Muscle of leg (tissue), 11 donors: ENCODE measurements around the gene KCTD10. TPM values are rescaled to one million over a fixed set of nuclear protein-coding genes. Genes with fewer than 3 reads are reported as not detected.
A peak's percentile ranks its signal among the peaks of the same experiment; 100 is the strongest.
"Not testable (repeated sequence)": the region's sequence is repeated elsewhere in the genome, so short reads cannot be mapped to it uniquely, and the experiment has no call there.

ENCODE experiments used
- DNase-seq: peaks from one replicate; pipeline ENCODE4 v3.0.0; 2013
- H3K27ac ChIP-seq: one replicate; pipeline ENCODE4 v1.5.1; 2013; ENCODE audit warnings: mild to moderate bottlenecking, low read length, control low read depth
- H3K27me3 ChIP-seq: one replicate; pipeline ENCODE4 v1.6.1; 2013; ENCODE audit warnings: low read length; ENCODE audit not compliant: control insufficient read depth, insufficient read depth
- H3K36me3 ChIP-seq: one replicate; pipeline ENCODE4 v1.6.1; 2013; ENCODE audit warnings: low read length; ENCODE audit not compliant: control insufficient read depth, insufficient read depth
- H3K4me1 ChIP-seq: one replicate; pipeline ENCODE4 v1.6.1; 2013; ENCODE audit warnings: low read length; ENCODE audit not compliant: control insufficient read depth, insufficient read depth
- H3K4me3 ChIP-seq: one replicate; pipeline ENCODE4 v1.5.1; 2013; ENCODE audit warnings: low read length, control low read depth
- H3K9me3 ChIP-seq: replicated peaks from 2 replicates; pipeline ENCODE4 v1.6.1; 2013; ENCODE audit warnings: low read depth, low read length; ENCODE audit not compliant: control insufficient read depth
- WGBS: methylation state at CpG from one replicate; pipeline ENCODE4 v1.1.5; 2013; ENCODE audit warnings: missing lambda C conversion rate; ENCODE audit not compliant: insufficient coverage; 5-methylcytosine and 5-hydroxymethylcytosine counted together
- polyA plus RNA-seq, 8 donors: library from polyadenylated mRNA; unstranded; fragments of 120-200 nt; gene quantifications; one replicate each; pipeline versions ENCODE4 v1.2.1 to v1.2.3, GENCODE V29; 2013; ENCODE audit warnings: inconsistent platforms in 1 of 8, low replicate concordance in 1 of 8; ENCODE audit not compliant: insufficient read length in 8 of 8, insufficient read depth in 1 of 8
- total RNA-seq: library from RNA; stranded (reverse); fragments of 120-200 nt; gene quantifications from one replicate; pipeline ENCODE4 v1.2.4, GENCODE V29; 2013

Gene KCTD10
- total and polyA plus RNA-seq, 9 donors: 10.0 to 35.8 (median 27.2) TPM

GRCh38 chr12:109430244-109430643 is 46.9 kb downstream of the KCTD10 start:
- Histone ChIP-seq H3K27ac (no peak overlapping the region), H3K9me3 (no peaks in the 10 kb centered on the region), H3K4me3 (no peak overlapping the region), H3K27me3 (no peaks in the 10 kb centered on the region), H3K4me1 (peaks cover 3% of the 10 kb centered on the region), H3K36me3 (no peaks in the 10 kb centered on the region)
- 92% methylated on average over 4 of the region's 6 CpGs for WGBS
- DNase-seq: no peak

- not testable (repeated sequence) for DNase-seq, H3K4me3 ChIP-seq, H3K27me3 ChIP-seq, H3K9me3 ChIP-seq, H3K4me1 ChIP-seq, H3K27ac ChIP-seq, H3K36me3 ChIP-seq
- no CpG with 5 or more reads among the region's 3 CpGs for WGBS
Observed at GRCh38 chr12:109428804-109429203, 48.3 kb downstream of the KCTD10 start.

GRCh38 chr12:109428037-109428629 is 49.0 kb downstream of the KCTD10 start:
- H3K4me1 ChIP-seq: peaks cover 3% of the 10 kb centered on the region

GRCh38 chr12:109423392-109423791 is 53.7 kb downstream of the KCTD10 start:
- Histone ChIP-seq H3K4me1 (no peaks in the 10 kb centered on the region), H3K36me3 (no peaks in the 10 kb centered on the region), H3K9me3 (no peaks in the 10 kb centered on the region), H3K4me3 (no peak overlapping the region), H3K27me3 (peaks cover 3% of the 10 kb centered on the region), H3K27ac (no peak overlapping the region)
- DNase-seq: no peak
- WGBS: 67% methylated on average over 2 of the region's 9 CpGs

More at GRCh38 chr12:109428037-109428629, 49.0 kb downstream of the KCTD10 start:
- WGBS: 4% methylated on average over 3 of the region's 8 CpGs
- H3K9me3 ChIP-seq: no peaks in the 10 kb centered on the region
- DNase-seq: peak; percentile 77
- no peak overlapping the region for H3K4me3 ChIP-seq
- no peak overlapping the region for H3K27ac ChIP-seq
- H3K36me3 ChIP-seq: no peaks in the 10 kb centered on the region
- no peaks in the 10 kb centered on the region for H3K27me3 ChIP-seq

GRCh38 chr12:109422251-109422650 is 54.8 kb downstream of the KCTD10 start:
- H3K27me3 ChIP-seq: peaks cover 3% of the 10 kb centered on the region
- WGBS: 39% methylated on average over 7 of the region's 10 CpGs
- no peaks in the 10 kb centered on the region for H3K9me3 ChIP-seq
- no peak overlapping the region for H3K4me3 ChIP-seq
- H3K36me3 ChIP-seq: no peaks in the 10 kb centered on the region
- H3K27ac ChIP-seq: no peak overlapping the region
- no peak for DNase-seq
- H3K4me1 ChIP-seq: no peaks in the 10 kb centered on the region

- Histone ChIP-seq H3K4me1 (no peaks in the 10 kb centered on the region), H3K27me3 (peaks cover 3% of the 10 kb centered on the region), H3K9me3 (no peaks in the 10 kb centered on the region), H3K36me3 (no peaks in the 10 kb centered on the region), H3K4me3 (no peak overlapping the region), H3K27ac (no peak overlapping the region)
- DNase-seq: no peak
- WGBS: 71% methylated on average over 2 of the region's 8 CpGs
Observed at GRCh38 chr12:109421355-109422087, 55.6 kb downstream of the KCTD10 start.

GRCh38 chr12:109418848-109419480 is 58.1 kb downstream of the KCTD10 start:
- H3K4me3 ChIP-seq: no peak overlapping the region
- no CpG with 5 or more reads among the region's 4 CpGs for WGBS
- H3K9me3 ChIP-seq: no peaks in the 10 kb centered on the region
- H3K27ac ChIP-seq: no peak overlapping the region
- H3K27me3 ChIP-seq: peaks cover 3% of the 10 kb centered on the region
- no peak for DNase-seq
- H3K36me3 ChIP-seq: no peaks in the 10 kb centered on the region
- H3K4me1 ChIP-seq: no peaks in the 10 kb centered on the region

- not testable (repeated sequence) for H3K9me3 ChIP-seq, H3K27ac ChIP-seq, H3K27me3 ChIP-seq, H3K36me3 ChIP-seq, H3K4me3 ChIP-seq, H3K4me1 ChIP-seq, DNase-seq
- 74% methylated on average over 3 of the region's 4 CpGs for WGBS
Observed at GRCh38 chr12:109406147-109406546, 71.0 kb downstream of the KCTD10 start.

- H3K36me3 ChIP-seq, H3K27me3 ChIP-seq, H3K27ac ChIP-seq, H3K4me3 ChIP-seq, H3K4me1 ChIP-seq, H3K9me3 ChIP-seq, DNase-seq: not testable (repeated sequence)
- WGBS: 100% methylated on average over 2 of the region's 2 CpGs
Observed at GRCh38 chr12:109404841-109405240, 72.3 kb downstream of the KCTD10 start.
